Measurements from ENCODE around the gene C1QTNF6.

GRCh38 chr22:37139762-37140161, 48.3 kb downstream of the C1QTNF6 start:
- TF ChIP-seq CTCF (conservative IDR thresholded peaks at IDR 0.05; ENCODE audit: low read depth in 2 of 2) (0 out of 4 replicates have a peak, but pooled peaks of 1 of the 2 experiments have one; percentile 7), POLR2AphosphoS5 (IDR thresholded peaks at IDR 0.05; ENCODE audit: low read depth) (no peak), STAT1 (IDR thresholded peaks at IDR 0.05; ENCODE audit: unreplicated experiment) (no peak), JUNB (IDR thresholded peaks at IDR 0.05; ENCODE audit: unreplicated experiment) (no peak), EZH2 (IDR thresholded peaks at IDR 0.05; ENCODE audit: low read depth, unreplicated experiment) (no peak), ETS1 (IDR thresholded peaks at IDR 0.05) (no peak), REST (IDR thresholded peaks at IDR 0.05; ENCODE audit: unreplicated experiment) (no peak), EZH2phosphoT487 (IDR thresholded peaks at IDR 0.05; ENCODE audit: unreplicated experiment) (no peak), NANOG (IDR thresholded peaks at IDR 0.05; ENCODE audit: borderline replicate concordance) (no peak), ZNF114 (CRISPR knock-in tag; IDR thresholded peaks at IDR 0.05) (no peak), CREB1 (CRISPR knock-in tag; IDR thresholded peaks at IDR 0.05; ENCODE audit: low read depth) (no peak), ZNF331 (CRISPR knock-in tag; IDR thresholded peaks at IDR 0.05; ENCODE audit: low read depth) (no peak)
